ENCODE measurements around the gene C5orf24.

The C5orf24 gene

DNA sequence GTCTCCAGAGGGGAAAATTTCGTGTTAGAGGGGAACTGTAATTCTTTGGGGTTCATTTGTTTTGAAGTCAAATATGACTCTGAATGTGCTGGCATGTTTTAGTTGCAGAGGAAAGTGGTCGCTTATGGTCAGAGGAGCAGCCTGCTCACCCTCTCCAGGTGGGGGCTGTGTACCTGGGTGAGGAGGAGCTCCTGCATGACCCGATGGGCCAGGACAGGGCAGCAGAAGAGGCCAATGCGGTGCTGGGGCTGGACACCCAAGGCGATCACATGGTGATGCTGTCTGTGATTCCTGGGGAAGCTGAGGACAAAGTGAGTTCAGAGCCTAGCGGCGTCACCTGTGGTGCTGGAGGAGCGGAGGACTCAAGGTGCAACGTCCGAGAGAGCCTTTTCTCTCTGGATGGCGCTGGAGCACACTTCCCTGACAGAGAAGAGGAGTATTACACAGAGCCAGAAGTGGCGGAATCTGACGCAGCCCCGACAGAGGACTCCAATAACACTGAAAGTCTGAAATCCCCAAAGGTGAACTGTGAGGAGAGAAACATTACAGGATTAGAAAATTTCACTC, 41.9 kb downstream of the C5orf24 start:
- no peak for TF ChIP-seq CEBPB (IDR thresholded peaks at IDR 0.05)
- no peak for TF ChIP-seq CREB1 (IDR thresholded peaks at IDR 0.05; ENCODE audit: low read depth)
- TF ChIP-seq, protein P1, sequence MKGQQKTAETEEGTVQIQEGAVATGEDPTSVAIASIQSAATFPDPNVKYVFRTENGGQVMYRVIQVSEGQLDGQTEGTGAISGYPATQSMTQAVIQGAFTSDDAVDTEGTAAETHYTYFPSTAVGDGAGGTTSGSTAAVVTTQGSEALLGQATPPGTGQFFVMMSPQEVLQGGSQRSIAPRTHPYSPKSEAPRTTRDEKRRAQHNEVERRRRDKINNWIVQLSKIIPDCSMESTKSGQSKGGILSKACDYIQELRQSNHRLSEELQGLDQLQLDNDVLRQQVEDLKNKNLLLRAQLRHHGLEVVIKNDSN (IDR thresholded peaks at IDR 0.05): no peak
- TF ChIP-seq ZBTB7A (IDR thresholded peaks at IDR 0.05; ENCODE audit: low read depth): no peak
- no peak for TF ChIP-seq FOXM1 (IDR thresholded peaks at IDR 0.05; ENCODE audit: borderline replicate concordance, low read depth)
- TF ChIP-seq EP300 (IDR thresholded peaks at IDR 0.05; ENCODE audit: borderline replicate concordance): no peak
- no peak for TF ChIP-seq NFIC (IDR thresholded peaks at IDR 0.05)
- TF ChIP-seq YY1 (IDR thresholded peaks at IDR 0.05; ENCODE audit: low read depth): no peak
- TF ChIP-seq, protein P2, sequence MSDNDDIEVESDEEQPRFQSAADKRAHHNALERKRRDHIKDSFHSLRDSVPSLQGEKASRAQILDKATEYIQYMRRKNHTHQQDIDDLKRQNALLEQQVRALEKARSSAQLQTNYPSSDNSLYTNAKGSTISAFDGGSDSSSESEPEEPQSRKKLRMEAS (IDR thresholded peaks at IDR 0.05): no peak
- no peak for TF ChIP-seq TEAD4 (IDR thresholded peaks at IDR 0.05)
- TF ChIP-seq RAD21 (IDR thresholded peaks at IDR 0.05; ENCODE audit: low read depth): no peak
- TF ChIP-seq, protein P3, sequence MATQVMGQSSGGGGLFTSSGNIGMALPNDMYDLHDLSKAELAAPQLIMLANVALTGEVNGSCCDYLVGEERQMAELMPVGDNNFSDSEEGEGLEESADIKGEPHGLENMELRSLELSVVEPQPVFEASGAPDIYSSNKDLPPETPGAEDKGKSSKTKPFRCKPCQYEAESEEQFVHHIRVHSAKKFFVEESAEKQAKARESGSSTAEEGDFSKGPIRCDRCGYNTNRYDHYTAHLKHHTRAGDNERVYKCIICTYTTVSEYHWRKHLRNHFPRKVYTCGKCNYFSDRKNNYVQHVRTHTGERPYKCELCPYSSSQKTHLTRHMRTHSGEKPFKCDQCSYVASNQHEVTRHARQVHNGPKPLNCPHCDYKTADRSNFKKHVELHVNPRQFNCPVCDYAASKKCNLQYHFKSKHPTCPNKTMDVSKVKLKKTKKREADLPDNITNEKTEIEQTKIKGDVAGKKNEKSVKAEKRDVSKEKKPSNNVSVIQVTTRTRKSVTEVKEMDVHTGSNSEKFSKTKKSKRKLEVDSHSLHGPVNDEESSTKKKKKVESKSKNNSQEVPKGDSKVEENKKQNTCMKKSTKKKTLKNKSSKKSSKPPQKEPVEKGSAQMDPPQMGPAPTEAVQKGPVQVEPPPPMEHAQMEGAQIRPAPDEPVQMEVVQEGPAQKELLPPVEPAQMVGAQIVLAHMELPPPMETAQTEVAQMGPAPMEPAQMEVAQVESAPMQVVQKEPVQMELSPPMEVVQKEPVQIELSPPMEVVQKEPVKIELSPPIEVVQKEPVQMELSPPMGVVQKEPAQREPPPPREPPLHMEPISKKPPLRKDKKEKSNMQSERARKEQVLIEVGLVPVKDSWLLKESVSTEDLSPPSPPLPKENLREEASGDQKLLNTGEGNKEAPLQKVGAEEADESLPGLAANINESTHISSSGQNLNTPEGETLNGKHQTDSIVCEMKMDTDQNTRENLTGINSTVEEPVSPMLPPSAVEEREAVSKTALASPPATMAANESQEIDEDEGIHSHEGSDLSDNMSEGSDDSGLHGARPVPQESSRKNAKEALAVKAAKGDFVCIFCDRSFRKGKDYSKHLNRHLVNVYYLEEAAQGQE (IDR thresholded peaks at IDR 0.05; ENCODE audit: low read depth): no peak
- no peak for TF ChIP-seq TAF1 (IDR thresholded peaks at IDR 0.05; ENCODE audit: low read depth)

DNA sequence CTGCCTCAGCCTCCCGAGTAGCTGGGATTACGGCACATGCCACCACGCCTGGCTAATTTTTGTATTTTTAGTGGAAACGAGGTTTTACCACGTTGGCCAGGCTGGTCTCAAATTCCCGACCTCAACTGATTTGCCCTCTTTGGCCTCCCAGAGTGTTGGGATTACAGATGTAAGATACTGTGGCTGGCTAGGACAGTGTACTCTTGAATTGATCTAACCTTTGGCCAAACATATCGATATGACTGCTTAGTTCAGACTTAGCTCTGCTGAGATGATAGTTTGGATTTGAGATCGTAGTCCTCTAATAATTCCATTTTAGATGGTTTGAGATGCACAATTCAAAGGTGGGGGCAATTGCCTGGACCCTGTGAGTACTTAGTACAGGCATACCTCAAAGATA, 43.6 kb downstream of the C5orf24 start:
- TF ChIP-seq TEAD4 (IDR thresholded peaks at IDR 0.05) (no peak), ZBTB7A (IDR thresholded peaks at IDR 0.05; ENCODE audit: low read depth) (no peak), EGR1 (IDR thresholded peaks at IDR 0.05) (no peak), RAD21 (IDR thresholded peaks at IDR 0.05; ENCODE audit: low read depth) (no peak), CEBPB (IDR thresholded peaks at IDR 0.05) (no peak), YY1 (IDR thresholded peaks at IDR 0.05; ENCODE audit: low read depth) (no peak), EP300 (IDR thresholded peaks at IDR 0.05; ENCODE audit: borderline replicate concordance) (no peak), TAF1 (IDR thresholded peaks at IDR 0.05; ENCODE audit: low read depth) (no peak)
- TF ChIP-seq, protein P2 (IDR thresholded peaks at IDR 0.05): no peak
- TF ChIP-seq, protein P3 (IDR thresholded peaks at IDR 0.05; ENCODE audit: low read depth): no peak

DNA sequence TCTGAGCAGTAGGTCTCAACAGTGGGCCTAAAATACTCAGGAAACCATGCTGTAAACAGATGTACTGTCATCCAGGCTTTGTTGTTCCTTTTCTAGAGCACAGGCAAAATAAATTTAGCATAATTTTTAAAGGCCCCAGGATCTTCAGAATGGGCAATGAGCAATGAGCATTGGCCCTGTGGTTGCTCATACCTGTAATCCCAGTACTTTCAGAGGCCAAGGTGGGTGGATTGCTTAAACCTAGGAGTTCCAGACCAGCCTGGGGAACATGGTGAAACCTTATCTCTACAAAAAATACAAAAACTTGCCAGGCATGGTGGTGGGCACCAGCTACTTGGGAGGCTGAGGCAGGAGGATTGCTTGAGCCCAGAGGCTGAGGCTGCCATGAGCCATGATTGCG, 45.7 kb downstream of the C5orf24 start:
- TF ChIP-seq ZBTB7A (IDR thresholded peaks at IDR 0.05; ENCODE audit: low read depth): no peak

DNA sequence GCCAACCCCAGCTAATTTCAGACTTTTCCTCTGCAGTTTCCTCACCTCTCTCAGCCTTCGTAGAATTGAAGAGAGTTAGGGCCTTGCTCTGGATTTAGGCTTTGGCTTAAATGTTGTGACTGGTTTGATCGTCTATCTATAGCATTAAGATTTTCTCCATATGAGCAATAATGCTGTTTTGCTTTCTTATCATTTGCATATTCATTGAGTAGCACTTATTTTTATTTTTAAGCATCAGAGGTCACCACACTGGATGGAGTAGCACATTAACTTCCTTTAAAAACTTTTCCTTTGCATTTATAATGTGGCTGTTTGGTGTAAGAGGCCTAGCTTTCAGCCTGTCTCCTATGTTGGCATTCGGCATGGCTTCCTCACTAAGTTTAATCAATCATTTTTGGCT, 46.5 kb downstream of the C5orf24 start:
- TF ChIP-seq ZBTB7A (IDR thresholded peaks at IDR 0.05; ENCODE audit: low read depth) (no peak), EGR1 (IDR thresholded peaks at IDR 0.05) (no peak), FOXM1 (IDR thresholded peaks at IDR 0.05; ENCODE audit: borderline replicate concordance, low read depth) (no peak), CREB1 (IDR thresholded peaks at IDR 0.05; ENCODE audit: low read depth) (no peak), RAD21 (IDR thresholded peaks at IDR 0.05; ENCODE audit: low read depth) (no peak), CEBPB (IDR thresholded peaks at IDR 0.05) (no peak), NFIC (IDR thresholded peaks at IDR 0.05) (no peak), YY1 (IDR thresholded peaks at IDR 0.05; ENCODE audit: low read depth) (no peak), EP300 (IDR thresholded peaks at IDR 0.05; ENCODE audit: borderline replicate concordance) (no peak)
- TF ChIP-seq, protein P3 (IDR thresholded peaks at IDR 0.05; ENCODE audit: low read depth): no peak

DNA sequence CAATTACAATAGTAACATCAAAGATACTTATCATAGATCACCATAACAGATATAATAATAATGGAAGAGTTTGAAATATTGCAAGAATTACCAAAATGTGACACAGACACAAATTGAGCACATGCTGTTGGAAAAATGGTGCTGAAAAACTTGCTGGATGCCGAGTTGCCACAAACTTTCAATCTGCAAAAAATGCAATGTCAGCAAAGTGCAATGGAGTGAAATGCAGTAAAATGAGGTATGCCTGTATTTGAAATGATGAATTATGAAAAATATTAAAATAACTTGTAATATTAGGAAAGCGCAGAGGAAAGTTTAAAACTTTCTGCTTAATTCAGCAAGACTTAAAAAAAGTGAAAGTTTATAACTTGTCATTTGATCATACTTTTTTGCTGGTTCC, 47.2 kb downstream of the C5orf24 start:
- TF ChIP-seq YY1 (IDR thresholded peaks at IDR 0.05; ENCODE audit: low read depth): no peak
- TF ChIP-seq CEBPB (IDR thresholded peaks at IDR 0.05): no peak
- TF ChIP-seq EP300 (IDR thresholded peaks at IDR 0.05; ENCODE audit: borderline replicate concordance): no peak
- no peak for TF ChIP-seq EGR1 (IDR thresholded peaks at IDR 0.05)
- TF ChIP-seq, protein P1 (IDR thresholded peaks at IDR 0.05): no peak
- TF ChIP-seq, protein P3 (IDR thresholded peaks at IDR 0.05; ENCODE audit: low read depth): no peak
- TF ChIP-seq FOXM1 (IDR thresholded peaks at IDR 0.05; ENCODE audit: borderline replicate concordance, low read depth): no peak
